SK-N-MC (cell line): ENCODE data around the gene RO60.

Source experiments
- EZH2 ChIP-seq: fragments of 200-600 bp; sonication (generic); IDR thresholded peaks from one replicate; pipeline ENCODE4 v1.6.1; 2017; ENCODE audit warnings: antibody characterized with exemption
- POLR2AphosphoS5 ChIP-seq: IDR thresholded peaks from 2 replicates; pipeline ENCODE4 v1.6.1; 2012; ENCODE audit warnings: mild to moderate bottlenecking, low read depth, low read length, borderline replicate concordance

GRCh38 chr1:193054169-193054675 is 5.2 kb upstream of the RO60 start:
- TF ChIP-seq POLR2AphosphoS5: no peak
- no peak for TF ChIP-seq EZH2
